GM12878 (cell line): ENCODE results near the gene GPSM3.
"Not testable (repeated sequence)": the region's sequence is repeated elsewhere in the genome, so short reads cannot be mapped to it uniquely, and the experiment has no call there.

ENCODE experiments used
- ASH2L ChIP-seq: fragments of 300-600, 200-600 bp; sonication (generic); IDR thresholded peaks from 2 replicates; pipeline ENCODE4 v1.6.1; 2017; ENCODE audit warnings: low read depth, mild to moderate bottlenecking, borderline replicate concordance
- CBFB ChIP-seq: IDR thresholded peaks from 2 replicates; pipeline ENCODE4 v1.6.1; 2016; ENCODE audit warnings: antibody characterized with exemption, low read depth
- CBX5 ChIP-seq: sonication (generic); IDR thresholded peaks from 2 replicates; pipeline ENCODE4 v1.6.1; 2016; ENCODE audit warnings: low read depth, moderate library complexity, mild to moderate bottlenecking, inconsistent platforms
- EP300 ChIP-seq, 2 experiments: fragments of 150-350 bp in 1 of 2; IDR thresholded peaks; 2 replicates each; pipeline ENCODE4 v1.6.1; 2011 to 2012; ENCODE audit warnings: low read depth in 2 of 2, low read length in 2 of 2, borderline replicate concordance in 1 of 2, improper control_type of control experiment in 1 of 2, inconsistent platforms in 1 of 2; ENCODE audit not compliant: control insufficient read depth in 1 of 2
- FOXM1 ChIP-seq: IDR thresholded peaks from 2 replicates; pipeline ENCODE4 v1.6.1; 2012; ENCODE audit warnings: low read depth, mild to moderate bottlenecking, inconsistent platforms, low read length, moderate library complexity
- NFXL1 ChIP-seq: fragments of 450-650 bp; IDR thresholded peaks from 2 replicates; pipeline ENCODE4 v1.6.1; 2017; ENCODE audit warnings: antibody characterized with exemption, mild to moderate bottlenecking, borderline replicate concordance
- NRF1 ChIP-seq: conservative IDR thresholded peaks from 2 replicates; pipeline ENCODE4 v1.6.1; 2011; ENCODE audit warnings: mild to moderate bottlenecking, low read depth, low read length, improper control_type of control experiment
- RAD21 ChIP-seq: IDR thresholded peaks from 2 replicates; pipeline ENCODE4 v1.6.1; 2011; ENCODE audit warnings: mild to moderate bottlenecking, low read depth, low read length, moderate library complexity; ENCODE audit not compliant: insufficient read depth
- SRF ChIP-seq, 2 experiments: IDR thresholded peaks; 2 replicates each; pipeline ENCODE4 v1.6.1; 2011; ENCODE audit warnings: low read depth in 2 of 2, low read length in 2 of 2, mild to moderate bottlenecking in 1 of 2, moderate library complexity in 1 of 2
- TAF1 ChIP-seq: IDR thresholded peaks from 2 replicates; pipeline ENCODE4 v1.6.1; 2011; ENCODE audit warnings: mild to moderate bottlenecking, low read depth, low read length, borderline replicate concordance
- TCF12 ChIP-seq: IDR thresholded peaks from 2 replicates; pipeline ENCODE4 v1.6.1; 2011; ENCODE audit warnings: low read depth, mild to moderate bottlenecking, low read length
- ZSCAN29 ChIP-seq: fragments of 450-650 bp; IDR thresholded peaks from 2 replicates; pipeline ENCODE4 v1.6.1; 2017; ENCODE audit warnings: mild to moderate bottlenecking, moderate library complexity
- TF ChIP-seq, protein P1 (sequence below), 3 experiments: IDR thresholded peaks in 2 of 3; conservative IDR thresholded peaks in 1 of 3; 2 replicates each; pipeline ENCODE4 v1.5.1; 2011; ENCODE audit warnings: low read depth in 3 of 3, low read length in 3 of 3, mild to moderate bottlenecking in 3 of 3, control low read depth in 2 of 3, moderate library complexity in 2 of 3, inconsistent platforms in 1 of 3, mixed read lengths in 1 of 3; ENCODE audit not compliant: control insufficient read depth in 2 of 3, insufficient read depth in 1 of 3; ENCODE audit errors: extremely low read depth in 1 of 3
- TF ChIP-seq, protein P2 (sequence below): fragments of 450-650 bp; conservative IDR thresholded peaks from 2 replicates; pipeline ENCODE4 v1.6.1; 2017; ENCODE audit warnings: mild to moderate bottlenecking, moderate library complexity

DNA sequence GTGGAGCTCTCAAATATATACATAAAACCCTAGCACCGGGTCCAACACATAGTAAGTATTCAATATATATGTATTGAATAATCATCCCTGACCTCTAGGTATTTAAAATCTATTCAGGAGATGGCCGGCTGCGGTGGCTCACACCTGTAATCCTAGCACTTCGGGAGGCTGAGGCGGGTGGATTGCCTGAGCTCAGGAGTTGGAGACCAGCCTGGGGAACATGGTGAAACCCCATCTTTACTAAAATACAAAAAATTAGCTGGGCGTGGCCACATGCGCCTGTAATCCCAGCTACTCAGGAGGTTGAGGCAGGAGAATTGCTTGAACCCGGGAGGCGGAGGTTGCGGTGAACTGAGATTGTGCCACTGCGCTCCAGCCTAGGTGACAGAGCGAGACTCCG is 653 bp upstream of the GPSM3 start:
- TF ChIP-seq EP300 (IDR thresholded peaks at IDR 0.05; ENCODE audit: borderline replicate concordance in 1 of 2, control insufficient read depth in 1 of 2, low read depth in 2 of 2, low read length in 2 of 2); SRF (IDR thresholded peaks at IDR 0.05; ENCODE audit: low read depth in 2 of 2, low read length in 2 of 2); RAD21; TAF1; NRF1; ZSCAN29; FOXM1; TCF12; ASH2L; NFXL1; CBX5: not testable (repeated sequence)
- TF ChIP-seq, protein P1, sequence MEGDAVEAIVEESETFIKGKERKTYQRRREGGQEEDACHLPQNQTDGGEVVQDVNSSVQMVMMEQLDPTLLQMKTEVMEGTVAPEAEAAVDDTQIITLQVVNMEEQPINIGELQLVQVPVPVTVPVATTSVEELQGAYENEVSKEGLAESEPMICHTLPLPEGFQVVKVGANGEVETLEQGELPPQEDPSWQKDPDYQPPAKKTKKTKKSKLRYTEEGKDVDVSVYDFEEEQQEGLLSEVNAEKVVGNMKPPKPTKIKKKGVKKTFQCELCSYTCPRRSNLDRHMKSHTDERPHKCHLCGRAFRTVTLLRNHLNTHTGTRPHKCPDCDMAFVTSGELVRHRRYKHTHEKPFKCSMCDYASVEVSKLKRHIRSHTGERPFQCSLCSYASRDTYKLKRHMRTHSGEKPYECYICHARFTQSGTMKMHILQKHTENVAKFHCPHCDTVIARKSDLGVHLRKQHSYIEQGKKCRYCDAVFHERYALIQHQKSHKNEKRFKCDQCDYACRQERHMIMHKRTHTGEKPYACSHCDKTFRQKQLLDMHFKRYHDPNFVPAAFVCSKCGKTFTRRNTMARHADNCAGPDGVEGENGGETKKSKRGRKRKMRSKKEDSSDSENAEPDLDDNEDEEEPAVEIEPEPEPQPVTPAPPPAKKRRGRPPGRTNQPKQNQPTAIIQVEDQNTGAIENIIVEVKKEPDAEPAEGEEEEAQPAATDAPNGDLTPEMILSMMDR (IDR thresholded peaks at IDR 0.05 in 2 of 3, conservative IDR thresholded peaks at IDR 0.05 in 1 of 3; ENCODE audit: control insufficient read depth in 2 of 3, extremely low read depth in 1 of 3, insufficient read depth in 1 of 3, low read depth in 3 of 3, low read length in 3 of 3) = not testable (repeated sequence)
- TF ChIP-seq CBFB = peak; percentile 1; the same call in 1 of the 2 replicates
- TF ChIP-seq, protein P2, sequence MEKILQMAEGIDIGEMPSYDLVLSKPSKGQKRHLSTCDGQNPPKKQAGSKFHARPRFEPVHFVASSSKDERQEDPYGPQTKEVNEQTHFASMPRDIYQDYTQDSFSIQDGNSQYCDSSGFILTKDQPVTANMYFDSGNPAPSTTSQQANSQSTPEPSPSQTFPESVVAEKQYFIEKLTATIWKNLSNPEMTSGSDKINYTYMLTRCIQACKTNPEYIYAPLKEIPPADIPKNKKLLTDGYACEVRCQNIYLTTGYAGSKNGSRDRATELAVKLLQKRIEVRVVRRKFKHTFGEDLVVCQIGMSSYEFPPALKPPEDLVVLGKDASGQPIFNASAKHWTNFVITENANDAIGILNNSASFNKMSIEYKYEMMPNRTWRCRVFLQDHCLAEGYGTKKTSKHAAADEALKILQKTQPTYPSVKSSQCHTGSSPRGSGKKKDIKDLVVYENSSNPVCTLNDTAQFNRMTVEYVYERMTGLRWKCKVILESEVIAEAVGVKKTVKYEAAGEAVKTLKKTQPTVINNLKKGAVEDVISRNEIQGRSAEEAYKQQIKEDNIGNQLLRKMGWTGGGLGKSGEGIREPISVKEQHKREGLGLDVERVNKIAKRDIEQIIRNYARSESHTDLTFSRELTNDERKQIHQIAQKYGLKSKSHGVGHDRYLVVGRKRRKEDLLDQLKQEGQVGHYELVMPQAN = not testable (repeated sequence)
